ENCODE measurements around the gene RPAIN.
"Not testable (repeated sequence)": the region's sequence is repeated elsewhere in the genome, so short reads cannot be mapped to it uniquely, and the experiment has no call there.

Gene RPAIN

GRCh38 chr17:5425826-5426225 lies 5.8 kb downstream of the RPAIN start:
- Histone ChIP-seq H3K27me3 (replicated peaks; ENCODE audit: control insufficient read depth, insufficient read depth, low read length, poor library complexity, severe bottlenecking) (no peaks in the 10 kb centered on the region), H3K36me3 (ENCODE audit: control insufficient read depth, insufficient read depth, low read length) (peaks cover 78% of the 10 kb centered on the region), H3K9me3 (ENCODE audit: control insufficient read depth, low read length) (no peaks in the 10 kb centered on the region), H3K27ac (ENCODE audit: insufficient read depth, low read length, poor library complexity, severe bottlenecking) (no peak overlapping the region), H3K4me1 (ENCODE audit: control insufficient read depth, insufficient read depth, low read length, poor library complexity, severe bottlenecking) (peaks cover 1% of the 10 kb centered on the region), H3K4me3 (ENCODE audit: insufficient read depth, low read depth, low read length, poor library complexity, severe bottlenecking) (no peak overlapping the region)
- no peak for DNase-seq

GRCh38 chr17:5429191-5429887 lies 9.4 kb downstream of the RPAIN start:
- peaks cover 87% of the 10 kb centered on the region for H3K36me3 ChIP-seq (ENCODE audit: control insufficient read depth, insufficient read depth, low read length)
- no peak for DNase-seq
- no peaks in the 10 kb centered on the region for H3K9me3 ChIP-seq (ENCODE audit: control insufficient read depth, low read length)
- H3K4me3 ChIP-seq (ENCODE audit: insufficient read depth, low read depth, low read length, poor library complexity, severe bottlenecking), result no peak overlapping the region
- no peak overlapping the region for H3K27ac ChIP-seq (ENCODE audit: insufficient read depth, low read length, poor library complexity, severe bottlenecking)
- no peaks in the 10 kb centered on the region for H3K4me1 ChIP-seq (ENCODE audit: control insufficient read depth, insufficient read depth, low read length, poor library complexity, severe bottlenecking)
- no peaks in the 10 kb centered on the region for H3K27me3 ChIP-seq (replicated peaks; ENCODE audit: control insufficient read depth, insufficient read depth, low read length, poor library complexity, severe bottlenecking)

GRCh38 chr17:5430413-5430999 lies 10.5 kb downstream of the RPAIN start:
- no peak for DNase-seq
- peaks cover 86% of the 10 kb centered on the region for H3K36me3 ChIP-seq (ENCODE audit: control insufficient read depth, insufficient read depth, low read length)
- H3K4me1 ChIP-seq (ENCODE audit: control insufficient read depth, insufficient read depth, low read length, poor library complexity, severe bottlenecking), result no peaks in the 10 kb centered on the region
- H3K4me3 ChIP-seq (ENCODE audit: insufficient read depth, low read depth, low read length, poor library complexity, severe bottlenecking), result no peak overlapping the region
- no peaks in the 10 kb centered on the region for H3K9me3 ChIP-seq (ENCODE audit: control insufficient read depth, low read length)
- H3K27me3 ChIP-seq (replicated peaks; ENCODE audit: control insufficient read depth, insufficient read depth, low read length, poor library complexity, severe bottlenecking), result no peaks in the 10 kb centered on the region
- H3K27ac ChIP-seq (ENCODE audit: insufficient read depth, low read length, poor library complexity, severe bottlenecking), result no peak overlapping the region

- peaks cover 79% of the 10 kb centered on the region for H3K36me3 ChIP-seq (ENCODE audit: control insufficient read depth, insufficient read depth, low read length)
These were observed 11.3 kb downstream of the RPAIN start for GRCh38 chr17:5431234-5431633.

GRCh38 chr17:5431949-5432556 lies 12.1 kb downstream of the RPAIN start:
- Histone ChIP-seq H3K4me1 (ENCODE audit: control insufficient read depth, insufficient read depth, low read length, poor library complexity, severe bottlenecking) (peaks cover 6% of the 10 kb centered on the region), H3K4me3 (ENCODE audit: insufficient read depth, low read depth, low read length, poor library complexity, severe bottlenecking) (no peak overlapping the region), H3K27ac (ENCODE audit: insufficient read depth, low read length, poor library complexity, severe bottlenecking) (no peak overlapping the region), H3K9me3 (ENCODE audit: control insufficient read depth, low read length) (no peaks in the 10 kb centered on the region), H3K36me3 (ENCODE audit: control insufficient read depth, insufficient read depth, low read length) (peaks cover 72% of the 10 kb centered on the region), H3K27me3 (replicated peaks; ENCODE audit: control insufficient read depth, insufficient read depth, low read length, poor library complexity, severe bottlenecking) (no peaks in the 10 kb centered on the region)
- no peak for DNase-seq

More at GRCh38 chr17:5431234-5431633, 11.3 kb downstream of the RPAIN start:
- not testable (repeated sequence) for H3K27ac ChIP-seq (ENCODE audit: insufficient read depth, low read length, poor library complexity, severe bottlenecking); H3K4me1 ChIP-seq (ENCODE audit: control insufficient read depth, insufficient read depth, low read length, poor library complexity, severe bottlenecking); H3K27me3 ChIP-seq (replicated peaks; ENCODE audit: control insufficient read depth, insufficient read depth, low read length, poor library complexity, severe bottlenecking); H3K9me3 ChIP-seq (ENCODE audit: control insufficient read depth, low read length); H3K4me3 ChIP-seq (ENCODE audit: insufficient read depth, low read depth, low read length, poor library complexity, severe bottlenecking); DNase-seq

GRCh38 chr17:5434984-5435383 lies 15.0 kb downstream of the RPAIN start:
- Histone ChIP-seq H3K9me3 (ENCODE audit: control insufficient read depth, low read length) (no peaks in the 10 kb centered on the region), H3K36me3 (ENCODE audit: control insufficient read depth, insufficient read depth, low read length) (peaks cover 48% of the 10 kb centered on the region), H3K27me3 (replicated peaks; ENCODE audit: control insufficient read depth, insufficient read depth, low read length, poor library complexity, severe bottlenecking) (no peaks in the 10 kb centered on the region), H3K4me1 (ENCODE audit: control insufficient read depth, insufficient read depth, low read length, poor library complexity, severe bottlenecking) (peaks cover 20% of the 10 kb centered on the region), H3K27ac (ENCODE audit: insufficient read depth, low read length, poor library complexity, severe bottlenecking) (no peak overlapping the region), H3K4me3 (ENCODE audit: insufficient read depth, low read depth, low read length, poor library complexity, severe bottlenecking) (no peak overlapping the region)
- DNase-seq, result no peak

GRCh38 chr17:5435781-5436315 lies 15.9 kb downstream of the RPAIN start:
- H3K27me3 ChIP-seq (replicated peaks; ENCODE audit: control insufficient read depth, insufficient read depth, low read length, poor library complexity, severe bottlenecking); H3K4me3 ChIP-seq (ENCODE audit: insufficient read depth, low read depth, low read length, poor library complexity, severe bottlenecking); H3K9me3 ChIP-seq (ENCODE audit: control insufficient read depth, low read length); H3K27ac ChIP-seq (ENCODE audit: insufficient read depth, low read length, poor library complexity, severe bottlenecking); DNase-seq: not testable (repeated sequence)
- Histone ChIP-seq H3K4me1 (ENCODE audit: control insufficient read depth, insufficient read depth, low read length, poor library complexity, severe bottlenecking) (peaks cover 20% of the 10 kb centered on the region), H3K36me3 (ENCODE audit: control insufficient read depth, insufficient read depth, low read length) (peaks cover 41% of the 10 kb centered on the region)

GRCh38 chr17:5437721-5438317 lies 17.8 kb downstream of the RPAIN start:
- Histone ChIP-seq H3K4me3 (ENCODE audit: insufficient read depth, low read depth, low read length, poor library complexity, severe bottlenecking) (peak overlapping the region; percentile 80), H3K27me3 (replicated peaks; ENCODE audit: control insufficient read depth, insufficient read depth, low read length, poor library complexity, severe bottlenecking) (no peaks in the 10 kb centered on the region), H3K4me1 (ENCODE audit: control insufficient read depth, insufficient read depth, low read length, poor library complexity, severe bottlenecking) (peaks cover 20% of the 10 kb centered on the region), H3K36me3 (ENCODE audit: control insufficient read depth, insufficient read depth, low read length) (peaks cover 23% of the 10 kb centered on the region), H3K9me3 (ENCODE audit: control insufficient read depth, low read length) (no peaks in the 10 kb centered on the region), H3K27ac (ENCODE audit: insufficient read depth, low read length, poor library complexity, severe bottlenecking) (peak overlapping the region; percentile 74)
- DNase-seq, result no peak

- H3K9me3 ChIP-seq (ENCODE audit: control insufficient read depth, low read length), result no peaks in the 10 kb centered on the region
- peak; percentile 85 to 87 (median 85) for DNase-seq
- no peaks in the 10 kb centered on the region for H3K27me3 ChIP-seq (replicated peaks; ENCODE audit: control insufficient read depth, insufficient read depth, low read length, poor library complexity, severe bottlenecking)
- H3K4me1 ChIP-seq (ENCODE audit: control insufficient read depth, insufficient read depth, low read length, poor library complexity, severe bottlenecking), result peaks cover 20% of the 10 kb centered on the region
- peak within 1 kb of the TSS; percentile 80 for H3K4me3 ChIP-seq (ENCODE audit: insufficient read depth, low read depth, low read length, poor library complexity, severe bottlenecking)
- peaks cover 19% of the 10 kb centered on the region for H3K36me3 ChIP-seq (ENCODE audit: control insufficient read depth, insufficient read depth, low read length)
- H3K27ac ChIP-seq (ENCODE audit: insufficient read depth, low read length, poor library complexity, severe bottlenecking), result peak within 1 kb of the TSS; percentile 74
These were observed 18.9 kb downstream of the RPAIN start, which contains the start of gene C1QBP for GRCh38 chr17:5438716-5439445. TSS of gene C1QBP (minus strand) at chr17:5439155. CDS start at chr17:5439073, 82 bp downstream.

All from effector memory CD4-positive, alpha-beta T cell (primary cell).